ENCODE measurements around the gene KIF11.

GRCh38 chr10:92693534-92693893 lies 100.6 kb downstream of the KIF11 start:
- no peak for TF ChIP-seq POLR2A (IDR thresholded peaks at IDR 0.05)
- TF ChIP-seq CTCF (IDR thresholded peaks at IDR 0.05): no peak

Data from gastroesophageal sphincter (tissue), 3 donors.